ENCODE results near the gene ENTHD1. TPM values are rescaled to one million over a fixed set of nuclear protein-coding genes. Genes with fewer than 3 reads are reported as not detected.

ENTHD1 gene
- total and polyA plus RNA-seq, 2 of the 4 experiments (the other 2 are of a cell fraction): not detected

DNA sequence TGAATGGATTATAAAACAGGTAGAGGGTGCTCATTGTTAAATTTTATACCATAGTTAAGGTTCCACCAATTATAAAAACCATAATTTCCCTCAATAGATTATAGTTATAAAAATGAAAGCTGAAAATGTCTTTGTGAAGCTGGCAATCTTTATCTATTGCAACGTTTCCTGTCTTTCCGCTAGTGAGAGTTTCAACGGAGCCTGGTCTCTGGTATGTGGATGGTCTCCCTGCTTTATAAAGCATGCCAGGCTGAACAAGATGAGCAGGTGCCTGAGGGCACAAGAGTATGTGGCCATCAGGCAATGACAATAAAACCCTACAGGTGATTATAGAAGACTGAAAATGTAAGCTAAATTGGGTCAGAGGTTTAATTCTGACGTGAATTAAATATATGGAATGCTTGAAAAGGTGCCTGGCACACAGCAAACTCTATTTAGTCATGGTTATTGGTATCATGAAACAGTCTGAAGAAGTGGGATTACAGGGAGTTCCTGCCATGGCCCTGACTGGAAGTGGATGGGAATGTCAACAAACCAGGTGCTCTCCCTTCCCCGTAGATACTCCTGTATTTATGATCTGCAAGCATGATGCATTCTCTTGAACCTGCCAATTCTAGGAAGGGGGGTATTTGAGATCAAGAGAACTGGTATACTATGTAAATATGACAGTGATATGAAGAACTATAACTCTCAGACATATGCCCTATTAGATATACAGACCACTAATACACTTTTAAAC, 115.7 kb downstream of the ENTHD1 start:
- no peak for TF ChIP-seq USF2 (IDR thresholded peaks at IDR 0.05; ENCODE audit: low read depth, low read length)
- TF ChIP-seq, protein P1, sequence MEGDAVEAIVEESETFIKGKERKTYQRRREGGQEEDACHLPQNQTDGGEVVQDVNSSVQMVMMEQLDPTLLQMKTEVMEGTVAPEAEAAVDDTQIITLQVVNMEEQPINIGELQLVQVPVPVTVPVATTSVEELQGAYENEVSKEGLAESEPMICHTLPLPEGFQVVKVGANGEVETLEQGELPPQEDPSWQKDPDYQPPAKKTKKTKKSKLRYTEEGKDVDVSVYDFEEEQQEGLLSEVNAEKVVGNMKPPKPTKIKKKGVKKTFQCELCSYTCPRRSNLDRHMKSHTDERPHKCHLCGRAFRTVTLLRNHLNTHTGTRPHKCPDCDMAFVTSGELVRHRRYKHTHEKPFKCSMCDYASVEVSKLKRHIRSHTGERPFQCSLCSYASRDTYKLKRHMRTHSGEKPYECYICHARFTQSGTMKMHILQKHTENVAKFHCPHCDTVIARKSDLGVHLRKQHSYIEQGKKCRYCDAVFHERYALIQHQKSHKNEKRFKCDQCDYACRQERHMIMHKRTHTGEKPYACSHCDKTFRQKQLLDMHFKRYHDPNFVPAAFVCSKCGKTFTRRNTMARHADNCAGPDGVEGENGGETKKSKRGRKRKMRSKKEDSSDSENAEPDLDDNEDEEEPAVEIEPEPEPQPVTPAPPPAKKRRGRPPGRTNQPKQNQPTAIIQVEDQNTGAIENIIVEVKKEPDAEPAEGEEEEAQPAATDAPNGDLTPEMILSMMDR (conservative IDR thresholded peaks at IDR 0.05; ENCODE audit: low read depth, low read length): no peak
- TF ChIP-seq MXI1 (IDR thresholded peaks at IDR 0.05; ENCODE audit: borderline replicate concordance, low read depth, low read length): no peak
- no peak for TF ChIP-seq FOS (IDR thresholded peaks at IDR 0.05; ENCODE audit: low read depth, low read length)
- TF ChIP-seq RFX5 (IDR thresholded peaks at IDR 0.05; ENCODE audit: low read depth, low read length): no peak
- Histone ChIP-seq H3K14ac (replicated peaks; ENCODE audit: low read depth, low read length) (no peak overlapping the region), H3K79me1 (ENCODE audit: low read depth in 1 of 2, low read length in 2 of 2) (no peaks in the 10 kb centered on the region), H2AK9ac (replicated peaks; ENCODE audit: low read depth, low read length, poor library complexity) (no peak overlapping the region), H3K9me1 (ENCODE audit: insufficient read depth, low read length) (no peaks in the 10 kb centered on the region), H3K56ac (ENCODE audit: extremely low read depth, insufficient read depth, low read length) (no peak overlapping the region), H3K9ac (ENCODE audit: low read depth, low read length) (no peak overlapping the region), H3K23ac (ENCODE audit: low read depth, low read length) (no peak overlapping the region), H4K91ac (ENCODE audit: insufficient read depth, low read depth, low read length) (no peak overlapping the region), H4K5ac (ENCODE audit: low read depth, low read length) (no peak overlapping the region), H3K36me3 (ENCODE audit: control insufficient read depth, insufficient read depth, low read length) (no peaks in the 10 kb centered on the region), H2BK20ac (ENCODE audit: low read depth, low read length) (no peak overlapping the region), H3K4me1 (ENCODE audit: control insufficient read depth, insufficient read depth, low read length) (no peaks in the 10 kb centered on the region), H2AFZ (replicated peaks; ENCODE audit: low read length, poor library complexity) (no peak overlapping the region), H3K27me3 (ENCODE audit: control insufficient read depth, insufficient read depth, low read length) (peaks cover 27% of the 10 kb centered on the region), H3K4ac (ENCODE audit: low read depth, low read length) (no peak overlapping the region), H4K8ac (ENCODE audit: low read depth in 2 of 2, low read length in 2 of 2) (no peak overlapping the region), H3K27ac (ENCODE audit: insufficient read depth, low read length) (no peak overlapping the region), H2BK5ac (ENCODE audit: low read depth, low read length, poor library complexity, severe bottlenecking) (no peak overlapping the region), H3K9me3 (ENCODE audit: control insufficient read depth, insufficient read depth, low read length) (no peaks in the 10 kb centered on the region), H4K20me1 (ENCODE audit: insufficient read depth, low read length) (no peaks in the 10 kb centered on the region), H3K4me2 (ENCODE audit: low read depth, low read length) (no peak overlapping the region), H2BK15ac (ENCODE audit: low read depth, low read length) (no peak overlapping the region), H2BK120ac (ENCODE audit: low read depth, low read length) (no peak overlapping the region), H3K18ac (ENCODE audit: low read depth, low read length) (no peak overlapping the region), H2AK5ac (ENCODE audit: low read depth, low read length) (no peak overlapping the region), H3K4me3 (ENCODE audit: insufficient read depth, low read depth, low read length) (no peak overlapping the region)
- dilution Hi-C loops (cut with HindIII; ENCODE audit: low sequenced_read_pairs, unreplicated experiment) (no loop called here), intact Hi-C loops (cut with micrococcal nuclease) (no loop called here), in situ Hi-C loops (cut with MboI; ENCODE audit: low sequenced_read_pairs) (no loop called here)
- CTCF ChIA-PET: no interaction called here
- no peak for DNase-seq
- 36% methylated on average over 3 of the region's 5 CpGs; no CpG with 5 or more reads in 1 of the 2 experiments for WGBS, 2 experiments (ENCODE audit: extremely low coverage in 2 of 2, insufficient read length in 1 of 2)
- ATAC-seq (ENCODE audit: low read depth): no peak
- POLR2A ChIA-PET (ENCODE audit: unreplicated experiment): no interaction called here
- no TSS peak for BruUV-seq (replicated peaks)
